DMS153 (cell line): Measurements from ENCODE around the gene HOXD9.
A peak's percentile ranks its signal among the peaks of the same experiment; 100 is the strongest.

Experiments
- DNase-seq: peaks from one replicate; lab custom pipeline; 2025; lab: John Stamatoyannopoulos, UW

HOXD9 gene

DNA sequence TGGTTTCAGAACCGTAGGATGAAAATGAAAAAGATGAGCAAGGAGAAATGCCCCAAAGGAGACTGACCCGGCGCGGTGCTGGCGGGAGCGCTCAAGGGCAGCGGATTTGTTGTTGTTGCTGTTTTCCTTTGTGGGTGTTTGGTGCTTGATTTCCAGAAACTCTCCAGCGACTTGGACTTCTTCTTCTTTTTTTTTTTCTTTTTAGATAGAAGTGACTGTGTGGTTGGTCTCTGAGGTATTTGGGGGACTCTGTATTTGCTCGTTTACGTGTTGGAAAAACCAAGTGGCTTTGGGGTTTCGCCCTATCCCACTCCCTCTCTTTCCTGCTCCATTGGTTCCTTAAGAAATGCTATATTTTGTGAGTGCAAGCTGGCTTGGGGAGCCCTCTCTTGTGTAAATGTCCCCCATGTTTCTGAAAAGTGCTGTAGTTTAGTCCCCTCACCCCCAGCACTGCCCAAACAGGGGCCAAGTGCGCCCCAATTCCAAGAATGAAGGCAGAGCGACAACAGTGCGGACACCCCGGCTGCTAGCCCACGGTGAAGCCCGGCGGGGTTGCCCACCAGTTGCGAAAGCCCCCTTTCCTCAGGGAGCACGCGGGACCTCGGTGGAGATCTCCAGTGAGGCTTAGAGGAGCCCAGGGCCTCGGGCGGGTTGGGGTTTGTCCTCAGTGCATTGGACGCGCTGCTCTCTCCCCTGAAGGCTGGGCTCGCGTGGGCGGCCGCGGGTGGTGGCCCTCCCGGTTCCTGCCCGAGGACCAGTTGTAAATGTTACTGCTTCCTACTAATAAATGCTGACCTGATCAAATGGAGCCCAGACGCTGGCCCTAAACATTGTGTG lies 1.8 kb downstream of the HOXD9 start:
- no peak for DNase-seq

DNA sequence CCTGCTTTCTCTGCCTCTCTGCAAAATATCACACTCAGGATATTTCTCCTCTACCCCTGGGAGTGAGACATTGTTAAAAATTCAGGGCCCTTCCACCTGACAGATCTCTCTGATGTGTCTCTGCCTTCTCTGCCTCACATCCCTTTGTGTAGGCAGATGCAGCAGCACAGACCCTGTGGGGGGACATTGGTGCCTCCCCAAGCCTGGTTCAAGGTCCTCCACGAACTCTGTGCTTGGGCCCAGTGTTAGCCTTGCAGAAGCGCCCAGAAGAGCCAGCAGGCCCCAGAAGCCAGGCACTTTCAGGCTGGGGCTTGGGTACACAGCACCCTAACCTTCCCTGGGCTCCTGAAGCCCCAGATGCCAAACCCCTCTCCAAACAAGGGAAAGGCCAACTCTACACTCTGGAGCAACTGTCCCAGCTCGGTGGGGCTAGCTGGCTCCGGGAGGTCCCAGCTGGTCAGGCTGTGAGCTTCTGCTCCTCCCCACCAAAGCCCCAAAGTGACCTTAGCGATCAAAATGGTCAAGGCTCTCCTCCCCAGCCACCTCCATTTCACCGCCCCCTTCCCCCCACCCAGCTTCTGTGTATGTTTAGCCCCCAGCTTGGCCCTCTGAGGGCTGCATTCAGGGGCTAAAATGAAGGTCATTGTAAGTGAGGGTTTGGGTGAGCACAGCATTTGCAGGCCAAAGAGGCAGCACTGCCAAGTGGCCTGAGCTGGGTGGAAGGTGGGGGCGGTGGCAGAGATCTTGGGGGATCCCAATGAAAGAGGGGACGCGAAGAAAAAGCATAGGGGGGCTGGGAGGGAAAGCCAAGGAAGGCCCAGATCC lies 2.6 kb downstream of the HOXD9 start:
- no peak for DNase-seq

- DNase-seq: peak; percentile 76
Measured at GRCh38 chr2:176125772-176126054, 3.2 kb downstream of the HOXD9 start.

DNA sequence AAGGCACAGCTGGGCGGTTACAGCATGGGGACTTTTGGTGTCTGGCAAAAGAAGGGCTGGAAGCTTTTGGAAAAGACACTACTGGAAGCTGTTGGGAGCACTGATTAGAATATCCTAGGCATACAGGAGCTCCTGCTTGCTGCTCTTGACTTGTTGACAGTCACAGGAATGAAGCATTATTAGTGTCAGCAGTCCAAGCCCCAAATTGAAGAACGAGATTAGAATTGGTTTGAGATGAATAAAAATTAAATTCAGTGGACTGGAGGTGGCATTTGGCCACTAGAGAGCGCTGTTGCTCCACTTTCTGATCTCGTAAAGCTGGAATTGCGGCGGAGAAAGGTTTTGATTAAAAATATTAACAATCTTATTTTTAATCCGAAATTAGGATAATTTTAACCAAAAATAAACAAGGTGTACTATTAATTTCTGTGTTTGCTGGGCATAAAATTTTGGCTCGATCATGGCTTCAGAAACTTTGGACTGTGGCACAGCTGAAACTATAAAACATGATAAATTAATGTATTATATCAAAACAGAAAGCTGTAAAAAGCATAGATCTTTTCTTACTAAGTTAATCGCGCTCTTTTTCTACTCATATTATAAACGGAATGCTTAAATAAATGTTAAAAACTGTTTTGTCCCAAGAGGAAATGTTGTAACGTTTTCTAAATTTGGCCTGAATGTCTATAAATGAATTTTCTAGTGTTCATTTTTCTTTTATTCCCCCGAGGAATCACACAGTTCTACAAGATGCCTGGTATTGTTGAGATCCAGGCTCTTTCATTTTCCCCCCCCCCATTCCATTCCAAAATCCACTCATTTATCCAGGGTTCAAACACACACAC lies 4.6 kb downstream of the HOXD9 start:
- DNase-seq: peak; percentile 79

GRCh38 chr2:176127774-176128072 lies 5.2 kb downstream of the HOXD9 start:
- no peak for DNase-seq

- no peak for DNase-seq
Measured at GRCh38 chr2:176128172-176128981, 5.9 kb downstream of the HOXD9 start.

DNA sequence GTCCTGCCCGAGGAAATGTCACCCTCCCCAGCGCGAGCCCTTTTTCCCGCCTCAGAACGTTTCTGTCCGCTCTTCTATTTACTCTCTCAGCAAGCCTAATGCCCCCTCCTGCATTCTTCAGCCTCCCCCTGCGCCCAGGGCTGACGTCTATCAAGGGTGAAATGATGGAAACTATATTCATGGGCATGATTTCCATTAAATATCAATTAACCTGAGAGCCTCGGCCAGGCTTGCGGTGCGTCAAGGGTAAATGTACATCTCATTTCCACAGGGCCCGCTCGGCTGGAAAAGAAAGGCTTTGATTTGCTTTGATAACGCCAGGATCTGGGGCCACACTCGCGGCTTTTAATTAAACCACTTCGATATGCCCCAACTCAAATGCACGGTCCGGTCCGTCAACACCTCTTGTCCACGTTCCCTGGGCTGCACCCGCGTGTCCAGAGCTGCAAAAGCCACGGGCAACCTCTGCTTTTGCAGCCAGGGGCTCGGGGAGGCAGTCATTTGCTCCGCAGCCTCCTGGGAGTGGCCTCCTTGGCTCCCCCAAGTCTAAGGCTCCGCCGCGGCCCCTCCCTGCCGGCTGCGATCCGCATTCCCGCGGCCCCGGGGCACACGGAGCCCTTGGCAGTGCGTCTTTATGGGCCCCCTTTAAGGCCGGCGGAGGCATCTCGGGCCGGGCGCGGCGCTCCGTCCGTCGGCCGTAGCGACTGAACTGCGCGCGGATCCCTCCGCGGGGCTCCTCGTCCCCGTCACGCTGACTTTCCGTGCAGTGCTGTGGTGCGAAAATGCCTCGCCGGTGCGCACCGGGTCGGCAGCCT lies 6.7 kb downstream of the HOXD9 start, which contains the start of gene HOXD8:
Gene HOXD8, plus strand, starts transcription at position 724 of the 815 bp plus-strand sequence. CDS start 662 bp downstream, outside the sequence.
- peak; percentile 80 for DNase-seq

GRCh38 chr2:176129813-176130146 lies 7.3 kb downstream of the HOXD9 start:
- DNase-seq: no peak

- no peak for DNase-seq
Measured at GRCh38 chr2:176130147-176130956, 7.8 kb downstream of the HOXD9 start.

- no peak for DNase-seq
Measured at GRCh38 chr2:176130957-176131847, 8.7 kb downstream of the HOXD9 start.

GRCh38 chr2:176131848-176132158 lies 9.3 kb downstream of the HOXD9 start:
- no peak for DNase-seq

GRCh38 chr2:176132205-176133171 lies 10.0 kb downstream of the HOXD9 start:
- no peak for DNase-seq

DNA sequence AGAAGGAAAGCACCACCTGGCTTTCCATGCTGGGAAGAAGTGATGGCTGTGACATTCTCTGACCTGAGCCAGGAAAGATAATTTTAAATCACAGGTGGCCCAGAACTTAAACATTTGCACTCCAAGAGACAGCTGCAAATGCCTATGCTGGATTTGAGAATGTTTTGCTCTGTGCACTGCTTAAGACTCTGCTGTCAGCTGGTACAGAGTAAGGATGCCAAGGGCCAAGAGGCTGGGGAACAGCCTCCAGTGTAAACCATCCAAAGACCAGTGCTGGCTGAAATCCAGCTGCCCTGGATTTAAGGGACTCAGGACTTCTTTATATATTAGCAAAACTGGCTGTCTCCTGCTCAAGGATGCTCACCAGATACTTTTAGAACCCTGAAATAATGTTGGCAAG lies 10.9 kb downstream of the HOXD9 start:
- no peak for DNase-seq

DNA sequence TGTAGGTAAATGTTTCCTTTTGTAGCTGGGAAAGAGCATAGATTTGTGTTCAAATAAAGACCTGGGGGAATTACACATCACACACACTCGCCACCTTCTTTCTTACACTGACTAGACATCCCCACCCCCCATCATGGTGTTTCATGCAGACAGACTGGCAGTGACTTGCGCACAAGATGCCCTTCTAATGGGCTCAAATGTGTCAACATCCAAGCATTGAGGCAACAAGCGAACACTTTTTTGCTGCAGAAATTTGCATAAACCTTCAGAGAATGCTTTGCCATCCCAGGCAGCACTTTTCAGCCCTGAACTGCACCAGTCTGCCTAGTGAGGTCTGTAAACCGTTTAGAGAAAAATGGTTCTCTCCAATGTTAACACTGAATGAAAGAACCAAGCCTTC lies 11.5 kb downstream of the HOXD9 start:
- DNase-seq: no peak

DNA sequence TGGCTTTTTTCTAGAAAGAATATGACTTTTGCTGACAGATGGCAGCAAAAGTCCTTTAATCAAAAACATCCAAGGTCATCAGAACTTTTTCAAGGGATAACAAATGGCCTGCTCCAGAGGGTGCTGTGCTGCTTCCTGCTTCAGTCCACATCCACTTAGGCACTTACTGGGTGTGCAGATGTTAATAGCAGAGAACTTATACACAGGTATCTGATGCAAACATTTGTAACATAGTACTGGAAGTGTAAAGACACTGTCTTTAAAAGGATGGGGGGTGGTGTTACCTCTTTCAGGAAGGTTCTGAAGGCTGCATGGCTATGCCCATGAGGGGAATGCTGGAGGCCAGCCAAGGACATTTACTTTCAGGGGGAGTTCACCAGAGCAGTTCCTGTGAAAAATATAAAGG lies 12.5 kb downstream of the HOXD9 start:
- DNase-seq: no peak

DNA sequence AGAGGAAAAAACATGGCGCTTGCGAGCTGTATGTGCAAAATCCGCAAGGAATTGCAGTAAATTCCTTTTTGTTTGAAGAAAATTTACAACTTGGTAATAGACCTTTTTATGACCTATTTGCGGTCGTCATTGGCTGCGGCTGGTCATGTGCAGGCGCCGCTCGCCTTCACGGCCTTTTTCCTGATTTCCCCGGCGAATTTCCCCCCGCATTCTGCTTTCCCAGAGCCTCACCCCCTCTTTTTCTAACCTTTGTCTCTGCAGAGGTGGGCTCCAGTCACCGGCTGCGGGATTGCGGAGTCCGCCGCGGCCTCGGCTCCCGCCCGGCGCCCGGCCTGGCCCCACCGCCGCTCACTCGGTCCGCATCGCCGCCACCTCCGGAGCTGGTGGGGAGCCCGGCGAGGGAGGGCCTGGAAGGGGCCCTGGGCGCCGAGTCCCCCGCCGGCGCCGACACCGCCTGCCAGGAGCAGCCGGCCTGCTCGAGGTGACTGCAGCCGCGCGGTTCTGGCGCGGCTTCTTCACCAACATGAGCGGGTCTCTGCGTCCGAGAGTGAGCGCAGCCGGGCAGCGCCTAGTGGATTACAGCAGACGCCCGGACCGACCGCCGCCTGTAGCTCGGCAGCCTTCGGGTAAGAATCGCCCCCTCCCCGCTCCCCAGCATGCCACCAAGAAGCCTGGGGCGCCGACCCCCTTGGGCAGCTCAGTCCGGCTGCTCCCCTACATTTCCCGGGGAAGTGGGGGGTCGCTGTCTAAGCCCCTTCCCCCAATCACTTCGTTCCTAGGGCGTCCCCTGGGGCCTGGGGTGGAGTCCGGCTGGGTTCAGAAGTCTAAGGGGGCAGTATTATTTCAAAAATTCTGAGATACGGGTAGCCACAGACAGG lies 14.1 kb downstream of the HOXD9 start:
- no peak for DNase-seq

DNA sequence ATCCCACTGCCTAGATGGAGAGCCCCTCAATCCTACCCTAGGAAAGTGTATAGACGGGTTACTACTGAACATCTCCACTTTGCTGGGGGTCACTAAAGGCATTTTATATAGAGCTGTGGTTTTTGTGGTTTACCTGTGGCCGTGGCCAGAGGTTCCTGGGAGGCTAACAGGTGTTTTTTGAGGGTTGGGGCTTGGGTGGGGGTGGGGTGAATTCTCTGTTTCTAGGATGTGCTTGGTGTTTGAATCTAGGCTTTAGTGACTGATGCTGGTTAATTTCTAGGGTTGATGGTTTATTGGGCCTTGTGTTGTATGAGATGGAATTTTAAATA lies 14.7 kb downstream of the HOXD9 start:
- no peak for DNase-seq
